Nephron (organoid): ENCODE results near the gene HP1BP3.

Experiments used
- H3K27ac Mint-ChIP-seq, 3 experiments: 2 replicates each; pipeline ENCODE4 v1.8.0; 2020; ENCODE audit warnings: mixed read lengths in 3 of 3, mild to moderate bottlenecking in 2 of 3, moderate library complexity in 1 of 3
- H3K27me3 Mint-ChIP-seq: 2 replicates; pipeline ENCODE4 v1.8.0; 2021; ENCODE audit warnings: low read depth, mild to moderate bottlenecking, moderate library complexity, mixed read lengths
- H3K36me3 Mint-ChIP-seq: 2 replicates; pipeline ENCODE4 v1.8.0; 2020; ENCODE audit warnings: low read depth, mixed read lengths
- H3K4me1 Mint-ChIP-seq: 2 replicates; pipeline ENCODE4 v1.8.0; 2020; ENCODE audit warnings: mixed read lengths
- H3K4me3 Mint-ChIP-seq, 3 experiments: 2 replicates each; pipeline ENCODE4 v1.8.0; 2020; ENCODE audit warnings: mild to moderate bottlenecking in 3 of 3, mixed read lengths in 3 of 3, moderate library complexity in 2 of 3
- H3K9me3 Mint-ChIP-seq: 2 replicates; pipeline ENCODE4 v1.8.0; 2020; ENCODE audit warnings: mixed read lengths
- CTCF ChIP-seq, 3 experiments: fragments of 200-600 bp; sonication (generic); IDR thresholded peaks; one replicate each; pipeline ENCODE4 v1.5.0; 2021; ENCODE audit warnings: antibody characterized with exemption in 3 of 3; ENCODE audit not compliant: unreplicated experiment in 3 of 3

Gene HP1BP3

GRCh38 chr1:20708057-20708456 lies 79.0 kb downstream of the HP1BP3 start:
- Mint-ChIP-seq H3K27me3 (peaks cover 3% of the 10 kb centered on the region), H3K27ac (no peak overlapping the region), H3K4me3 (no peak overlapping the region), H3K36me3 (no peaks in the 10 kb centered on the region), H3K9me3 (no peaks in the 10 kb centered on the region), H3K4me1 (peaks cover 16% of the 10 kb centered on the region)
- no peak for TF ChIP-seq CTCF (IDR thresholded peaks at IDR 0.05; ENCODE audit: unreplicated experiment in 3 of 3)

- H3K27ac Mint-ChIP-seq: no peak overlapping the region
- H3K4me1 Mint-ChIP-seq: peaks cover 12% of the 10 kb centered on the region
- TF ChIP-seq CTCF (IDR thresholded peaks at IDR 0.05; ENCODE audit: unreplicated experiment in 3 of 3): no peak
- peaks cover 3% of the 10 kb centered on the region for H3K27me3 Mint-ChIP-seq
- H3K9me3 Mint-ChIP-seq: no peaks in the 10 kb centered on the region
- H3K36me3 Mint-ChIP-seq: no peaks in the 10 kb centered on the region
- H3K4me3 Mint-ChIP-seq: no peak overlapping the region
Measured at GRCh38 chr1:20706841-20707240, 80.3 kb downstream of the HP1BP3 start.

GRCh38 chr1:20705203-20705755 lies 81.8 kb downstream of the HP1BP3 start:
- H3K27ac Mint-ChIP-seq: no peak overlapping the region
- H3K4me3 Mint-ChIP-seq: no peak overlapping the region
- peaks cover 7% of the 10 kb centered on the region for H3K4me1 Mint-ChIP-seq
- H3K27me3 Mint-ChIP-seq: peaks cover 1% of the 10 kb centered on the region
- TF ChIP-seq CTCF (IDR thresholded peaks at IDR 0.05; ENCODE audit: unreplicated experiment in 3 of 3): no peak
- no peaks in the 10 kb centered on the region for H3K9me3 Mint-ChIP-seq
- no peaks in the 10 kb centered on the region for H3K36me3 Mint-ChIP-seq

GRCh38 chr1:20704390-20705202 lies 82.5 kb downstream of the HP1BP3 start:
- no peaks in the 10 kb centered on the region for H3K36me3 Mint-ChIP-seq
- no peak overlapping the region for H3K27ac Mint-ChIP-seq
- H3K27me3 Mint-ChIP-seq: no peaks in the 10 kb centered on the region
- TF ChIP-seq CTCF (IDR thresholded peaks at IDR 0.05; ENCODE audit: unreplicated experiment in 3 of 3): no peak
- H3K9me3 Mint-ChIP-seq: no peaks in the 10 kb centered on the region
- no peak overlapping the region for H3K4me3 Mint-ChIP-seq
- H3K4me1 Mint-ChIP-seq: peaks cover 8% of the 10 kb centered on the region

GRCh38 chr1:20703124-20703756 lies 83.9 kb downstream of the HP1BP3 start:
- H3K9me3 Mint-ChIP-seq: no peaks in the 10 kb centered on the region
- TF ChIP-seq CTCF (IDR thresholded peaks at IDR 0.05; ENCODE audit: unreplicated experiment in 3 of 3): no peak
- no peak overlapping the region for H3K27ac Mint-ChIP-seq
- no peaks in the 10 kb centered on the region for H3K36me3 Mint-ChIP-seq
- H3K4me1 Mint-ChIP-seq: peaks cover 15% of the 10 kb centered on the region
- no peaks in the 10 kb centered on the region for H3K27me3 Mint-ChIP-seq
- no peak overlapping the region for H3K4me3 Mint-ChIP-seq
